Measurements from ENCODE around the gene PSD.

The PSD gene

DNA sequence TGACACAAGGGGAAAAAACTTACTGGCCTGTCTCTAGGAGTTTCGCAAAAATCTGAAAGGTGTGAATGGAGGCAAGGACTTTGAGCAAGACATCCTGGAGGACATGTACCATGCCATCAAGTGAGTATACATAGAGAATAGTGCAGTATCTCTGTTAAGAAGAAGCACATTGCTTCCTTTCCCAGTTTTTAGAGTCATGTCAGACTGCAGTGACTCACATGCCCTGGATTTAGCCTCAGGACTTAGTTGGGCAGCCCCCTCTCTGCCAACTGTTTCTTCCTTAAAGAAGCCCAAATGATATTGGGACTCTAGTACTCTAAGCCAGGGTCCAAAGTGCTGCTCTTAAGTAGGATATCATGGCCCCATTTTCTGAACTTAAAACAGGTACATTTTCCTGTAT lies 51.1 kb downstream of the PSD start:
- no peak for DNase-seq (ENCODE audit: low read depth, low spot score)
- Histone ChIP-seq H3K36me3 (ENCODE audit: insufficient read depth, low read length) (peaks cover 3% of the 10 kb centered on the region; the same call in 1 of the 2 replicates), H3K9me3 (ENCODE audit: low read depth, low read length) (no peaks in the 10 kb centered on the region), H3K9ac (ENCODE audit: insufficient read length) (no peak overlapping the region), H3K27ac (no peak overlapping the region), H3K4me3 (no peak overlapping the region)
- TF ChIP-seq EZH2 (IDR thresholded peaks at IDR 0.05) (no peak), POLR2AphosphoS5 (IDR thresholded peaks at IDR 0.05; ENCODE audit: borderline replicate concordance, low read depth, low read length) (no peak), FOXP2 (optimal IDR thresholded peaks at IDR 0.05; ENCODE audit: control extremely low read depth, extremely low read length, insufficient read depth) (no peak)

- no peaks in the 10 kb centered on the region for H3K9me3 ChIP-seq (ENCODE audit: low read depth, low read length)
- H3K36me3 ChIP-seq (ENCODE audit: insufficient read depth, low read length) = no peaks in the 10 kb centered on the region; the same call in 1 of the 2 replicates
- H3K9ac ChIP-seq (ENCODE audit: insufficient read length) = no peak overlapping the region
- no peak overlapping the region for H3K4me3 ChIP-seq
- no peak for DNase-seq (ENCODE audit: low read depth, low spot score)
- no peak overlapping the region for H3K27ac ChIP-seq
- no peak for TF ChIP-seq EZH2 (IDR thresholded peaks at IDR 0.05)
- no peak for TF ChIP-seq POLR2AphosphoS5 (IDR thresholded peaks at IDR 0.05; ENCODE audit: borderline replicate concordance, low read depth, low read length)
- TF ChIP-seq FOXP2 (optimal IDR thresholded peaks at IDR 0.05; ENCODE audit: control extremely low read depth, extremely low read length, insufficient read depth) = no peak
Measured at GRCh38 chr10:102358712-102359382, 59.7 kb downstream of the PSD start.

DNA sequence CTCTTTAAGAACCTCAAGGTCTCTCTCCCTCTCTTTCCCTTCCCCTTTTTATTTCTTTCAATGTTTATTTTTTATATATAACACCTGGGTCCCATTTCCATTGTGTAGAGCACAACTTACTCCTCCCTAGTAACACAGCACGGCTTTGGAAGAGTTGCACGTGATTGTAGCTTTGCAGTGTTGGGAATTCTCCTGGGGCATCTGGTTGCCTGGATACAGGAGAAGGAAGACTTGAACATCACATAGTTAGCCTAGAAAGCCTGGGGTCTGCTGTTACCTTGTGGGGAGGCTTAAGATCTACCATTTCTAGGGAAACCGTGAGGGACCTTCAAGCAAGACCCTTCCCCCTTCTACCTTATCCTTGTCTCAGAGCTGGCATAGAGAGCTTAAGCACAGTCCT lies 64.1 kb downstream of the PSD start:
- DNase-seq (ENCODE audit: low read depth, low spot score) = no peak
- TF ChIP-seq FOXP2 (optimal IDR thresholded peaks at IDR 0.05; ENCODE audit: control extremely low read depth, extremely low read length, insufficient read depth) (no peak), EZH2 (IDR thresholded peaks at IDR 0.05) (no peak), POLR2AphosphoS5 (IDR thresholded peaks at IDR 0.05; ENCODE audit: borderline replicate concordance, low read depth, low read length) (no peak)
- no peaks in the 10 kb centered on the region for H3K9me3 ChIP-seq (ENCODE audit: low read depth, low read length)
- no peaks in the 10 kb centered on the region; the same call in 1 of the 2 replicates for H3K36me3 ChIP-seq (ENCODE audit: insufficient read depth, low read length)
- H3K9ac ChIP-seq (ENCODE audit: insufficient read length) = no peak overlapping the region
- no peak overlapping the region for H3K27ac ChIP-seq
- H3K4me3 ChIP-seq = no peak overlapping the region

Data from SK-N-MC (cell line).